HG03064 (cell line): ENCODE results near the gene ATP5PO.

Source experiments
- ATAC-seq: cut with Tn5 transposase; IDR thresholded peaks from one replicate; pipeline ENCODE4 v1.9.1; 2021; ENCODE audit warnings: low read depth; ENCODE audit not compliant: unreplicated experiment

The ATP5PO gene

DNA sequence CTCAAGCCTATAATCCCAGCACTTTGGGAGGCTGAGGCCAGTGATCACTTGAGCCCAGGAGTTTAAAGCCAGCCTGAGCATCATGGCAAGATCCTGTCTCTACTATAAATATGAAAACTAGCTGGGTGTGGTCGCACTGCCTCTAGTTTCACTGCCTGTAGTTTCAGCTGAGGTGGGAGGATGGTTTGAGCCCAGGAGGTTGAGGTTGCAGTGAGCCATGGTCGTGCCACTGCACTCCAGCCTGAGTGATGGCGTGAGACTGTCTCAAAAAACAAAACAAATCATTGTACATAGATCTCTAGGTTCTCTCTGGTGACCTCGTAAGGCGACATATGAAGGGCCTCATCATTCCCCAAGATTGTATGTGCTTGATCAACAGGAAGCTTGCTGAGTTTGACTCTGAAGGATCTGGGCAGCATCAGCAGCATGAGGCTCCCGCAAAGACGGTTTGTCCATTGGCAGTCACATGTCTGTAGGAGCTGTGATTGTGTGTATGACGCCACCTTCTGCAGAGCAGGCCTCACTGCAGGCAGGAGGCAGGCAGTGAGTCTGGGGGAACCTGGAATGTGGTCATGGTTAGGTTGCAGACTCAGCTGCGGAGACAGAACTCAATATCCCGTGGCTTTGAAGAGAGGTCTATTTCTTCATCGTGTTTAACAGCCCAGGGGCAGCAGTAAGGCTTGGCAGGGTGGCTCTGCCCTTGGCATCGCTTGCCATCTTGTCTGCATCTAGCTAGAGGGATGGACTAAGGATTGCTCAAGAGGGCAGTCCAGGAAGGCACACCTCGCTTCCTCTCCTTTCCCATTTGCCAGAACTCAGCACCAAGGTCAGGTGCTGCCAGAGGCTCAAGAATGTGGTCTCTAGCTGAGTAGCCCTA is 14.0 kb downstream of the ATP5PO start:
- ATAC-seq, result no peak

DNA sequence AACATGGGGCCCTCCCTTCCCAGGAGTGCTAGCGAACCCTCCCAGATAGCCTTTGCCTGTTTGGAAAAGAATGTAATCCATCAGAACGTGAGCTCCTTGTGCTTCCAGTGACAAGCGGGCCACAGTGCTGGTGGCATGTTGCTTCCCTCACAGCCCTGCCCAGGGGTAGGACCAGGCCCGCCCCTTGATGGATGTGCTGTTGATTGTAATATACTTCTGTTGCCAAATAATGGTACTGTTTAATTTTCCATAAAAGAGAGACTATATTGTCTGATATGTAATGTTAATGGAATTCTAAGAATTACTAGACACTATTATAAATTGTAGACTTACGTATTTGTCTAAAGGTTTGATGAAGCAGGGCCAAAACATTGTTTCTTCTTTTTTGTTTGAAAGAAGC is 16.4 kb downstream of the ATP5PO start:
- no peak for ATAC-seq

- ATAC-seq, result no peak
Observed at GRCh38 chr21:33898586-33898985, 17.0 kb downstream of the ATP5PO start.

DNA sequence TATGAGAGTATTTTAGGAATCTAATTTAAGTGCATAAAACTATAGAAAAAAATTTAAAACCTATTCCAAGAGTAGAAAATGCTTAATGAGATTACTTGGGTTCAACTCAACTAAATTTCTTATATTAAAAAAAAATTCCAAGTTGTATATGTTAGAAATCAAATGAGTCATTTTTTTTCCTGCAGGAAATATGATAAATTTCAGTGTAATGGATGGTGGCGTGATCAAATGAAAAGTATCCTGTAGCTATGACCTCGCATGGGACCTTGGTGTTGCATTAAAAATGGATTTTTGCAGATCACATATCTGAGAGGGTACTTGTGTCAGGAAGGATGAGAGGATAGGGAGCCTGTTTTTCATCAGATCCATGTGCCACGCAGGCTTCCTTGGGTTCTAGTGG is 17.9 kb downstream of the ATP5PO start:
- ATAC-seq, result no peak

DNA sequence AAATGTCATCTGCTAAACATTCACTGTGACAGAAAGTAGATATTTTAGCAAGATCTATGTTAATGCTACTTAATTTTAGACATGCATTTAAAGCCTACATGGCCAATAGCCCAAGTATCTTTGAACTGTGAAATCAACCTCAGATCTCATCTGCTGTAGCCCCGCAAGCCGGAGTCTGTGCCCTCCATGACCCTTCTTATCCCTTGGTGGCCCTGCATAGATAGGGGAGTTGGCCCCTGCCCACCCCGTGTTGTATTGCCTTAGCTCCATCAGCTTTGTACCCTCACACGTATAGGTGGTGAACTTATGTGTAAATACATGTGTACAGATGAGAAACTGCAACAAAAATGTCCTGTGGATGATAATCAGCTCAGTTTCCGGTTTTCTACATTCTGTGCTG is 18.5 kb downstream of the ATP5PO start:
- ATAC-seq, result no peak

GRCh38 chr21:33896691-33897090 is 18.9 kb downstream of the ATP5PO start:
- ATAC-seq, result no peak

DNA sequence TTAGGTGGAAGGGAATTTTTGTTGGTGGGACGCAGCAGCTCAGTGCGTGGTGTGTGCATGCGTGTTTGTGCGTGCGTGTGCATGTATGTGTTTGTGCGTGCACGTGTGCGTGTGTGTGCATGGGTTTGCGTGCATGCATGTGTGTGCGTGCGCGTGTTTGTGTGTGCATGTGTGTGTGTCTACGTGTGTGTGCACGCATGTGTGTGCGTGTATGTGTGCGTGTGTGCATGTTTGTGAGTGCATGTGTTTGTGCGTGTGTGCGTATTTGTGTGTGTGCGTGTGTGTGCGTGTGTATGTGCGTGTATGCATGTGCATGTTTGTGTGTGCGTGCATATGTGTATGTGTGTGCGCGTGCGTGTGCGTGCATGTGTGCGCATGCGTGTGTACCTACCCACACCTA is 20.2 kb downstream of the ATP5PO start:
- ATAC-seq, result no peak

DNA sequence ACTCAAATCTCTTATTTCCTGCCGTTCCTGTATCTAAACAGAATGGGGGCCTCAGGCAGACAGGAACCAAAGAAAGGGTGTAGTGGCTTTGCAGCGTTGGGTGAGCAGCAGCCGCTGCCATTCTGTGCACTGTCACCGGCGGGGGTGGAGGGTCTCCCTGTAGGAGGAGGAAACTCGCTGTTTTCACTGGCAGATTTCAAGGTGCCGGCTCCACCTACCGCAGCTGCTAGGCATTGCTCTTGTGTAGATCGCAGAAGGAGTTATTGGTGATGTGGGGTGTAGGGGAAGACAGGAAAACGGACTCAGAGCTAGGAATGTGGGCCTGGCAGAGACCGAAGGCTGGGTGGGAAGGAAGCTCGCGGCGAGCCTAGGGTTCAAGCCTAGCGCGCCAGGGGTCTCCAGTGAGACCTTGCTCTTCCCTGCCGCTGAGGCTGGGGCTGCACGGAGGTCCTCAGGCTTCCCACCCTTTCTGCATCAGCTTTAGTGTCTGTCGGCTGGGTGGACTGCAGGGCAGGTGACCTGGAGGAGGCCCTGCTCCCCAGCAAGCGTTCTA is 20.8 kb downstream of the ATP5PO start:
- ATAC-seq, result no peak

DNA sequence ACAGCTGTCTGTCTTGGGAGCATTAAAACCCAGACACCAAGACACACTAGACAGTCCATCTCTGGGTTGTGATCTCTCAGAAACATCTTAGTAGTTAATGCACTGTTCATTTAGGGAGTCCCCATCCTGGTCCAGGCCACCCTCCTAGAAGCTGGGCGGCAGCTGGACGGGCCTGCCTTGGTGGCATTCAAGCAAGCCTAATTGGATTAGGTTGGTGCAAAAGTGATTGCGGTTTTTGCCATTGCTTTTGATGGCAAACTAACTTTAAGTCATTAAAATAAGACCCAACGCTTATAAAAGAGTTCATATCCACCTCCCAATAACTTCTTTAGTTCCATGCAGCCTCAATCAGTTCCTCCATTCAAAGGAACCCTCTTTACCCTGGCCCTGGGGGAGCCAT is 21.7 kb downstream of the ATP5PO start:
- no peak for ATAC-seq

DNA sequence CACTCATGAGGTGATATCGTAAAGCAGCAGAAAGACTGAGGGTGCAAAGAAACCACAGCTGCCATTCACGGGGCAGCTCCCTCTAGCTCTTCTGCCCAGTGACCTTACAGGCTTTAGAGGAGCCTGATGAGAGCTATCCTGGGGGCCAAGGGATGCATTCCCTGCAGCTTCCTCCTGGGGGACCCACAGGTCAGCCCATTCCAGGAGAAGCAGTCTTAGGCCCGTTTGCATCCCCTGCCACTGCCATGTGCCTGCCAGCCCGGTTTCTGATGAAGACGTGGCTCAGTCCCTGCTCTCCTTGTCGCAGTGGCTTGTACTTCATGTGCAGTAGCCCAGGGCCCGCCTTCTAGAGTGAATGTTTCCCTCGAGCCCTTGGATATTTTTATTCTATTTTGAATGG is 22.8 kb downstream of the ATP5PO start:
- ATAC-seq, result no peak

GRCh38 chr21:33890187-33890586 is 25.4 kb downstream of the ATP5PO start:
- ATAC-seq, result no peak

DNA sequence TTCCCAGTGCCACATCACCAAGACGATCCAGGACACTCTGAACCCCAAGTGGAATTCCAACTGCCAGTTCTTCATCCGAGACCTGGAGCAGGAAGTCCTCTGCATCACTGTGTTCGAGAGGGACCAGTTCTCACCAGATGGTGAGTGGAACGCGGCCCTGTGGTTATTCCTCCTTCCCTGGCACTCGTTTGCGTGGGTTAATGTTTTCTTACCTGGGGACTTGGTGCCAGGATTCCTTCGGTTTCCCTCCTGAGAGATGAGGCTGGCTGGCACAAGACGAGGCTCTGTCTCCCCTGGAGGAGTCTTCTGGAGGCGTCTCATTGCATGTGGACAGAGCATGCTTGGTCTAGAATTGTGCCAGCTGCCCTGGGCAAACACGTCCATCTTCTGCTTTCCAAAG is 29.3 kb downstream of the ATP5PO start:
- no peak for ATAC-seq

DNA sequence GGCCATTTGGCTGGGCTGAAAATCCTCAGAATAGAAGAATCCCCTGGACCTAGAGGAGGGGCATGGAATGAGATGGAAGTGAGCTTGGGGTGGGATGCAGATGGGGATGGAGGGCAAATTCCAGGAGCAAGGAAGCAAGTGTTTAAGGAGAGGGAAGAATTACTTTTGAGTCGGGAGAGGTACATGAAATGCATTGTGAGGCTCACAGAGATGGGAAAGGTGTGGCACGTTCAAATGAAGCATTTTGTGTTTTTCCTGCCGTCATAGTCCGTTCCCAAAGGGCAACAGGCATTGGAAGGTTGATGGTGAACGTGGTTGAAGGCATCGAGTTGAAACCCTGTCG is 30.5 kb downstream of the ATP5PO start:
- no peak for ATAC-seq

GRCh38 chr21:33884376-33885171 is 31.0 kb downstream of the ATP5PO start:
- no peak for ATAC-seq

DNA sequence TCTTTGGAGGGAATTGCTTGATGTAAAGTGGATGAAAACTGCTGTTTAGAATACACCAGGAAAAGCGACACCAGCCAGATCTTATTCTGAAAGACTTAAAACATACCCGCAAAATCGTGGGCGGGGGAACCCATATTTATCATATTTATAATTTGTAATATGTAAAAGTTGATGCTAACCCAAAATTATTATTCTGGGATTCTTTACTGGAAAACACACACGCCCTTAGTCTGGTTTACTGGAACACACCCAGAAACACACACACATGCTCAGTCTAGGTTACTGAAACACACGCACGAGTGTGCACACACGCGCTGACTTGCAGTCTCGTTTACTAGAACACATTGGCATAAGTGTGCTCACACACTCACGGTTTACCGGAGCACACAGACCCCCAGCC is 32.5 kb downstream of the ATP5PO start:
- ATAC-seq, result no peak

- no peak for ATAC-seq
Observed at GRCh38 chr21:33881689-33882440, 33.7 kb downstream of the ATP5PO start.

DNA sequence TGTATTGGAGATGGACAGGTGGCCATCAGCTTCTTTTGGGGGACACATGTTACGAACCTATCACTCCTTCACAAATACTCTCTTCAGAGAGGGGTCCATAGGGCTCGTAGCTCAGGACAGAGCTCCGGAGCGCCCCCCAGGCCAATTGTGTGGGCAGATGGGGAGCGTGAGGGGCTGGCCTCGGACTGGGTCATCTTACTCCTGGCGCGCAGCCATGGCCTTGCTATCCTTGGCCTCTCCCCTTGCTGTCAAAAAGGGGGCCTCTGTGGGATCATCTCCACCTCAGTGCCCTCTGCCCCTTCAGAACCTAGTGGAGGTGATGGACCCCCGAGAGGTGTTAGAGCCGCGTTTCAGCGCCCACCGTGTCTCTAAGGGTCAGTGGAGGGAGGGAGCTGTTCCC is 35.0 kb downstream of the ATP5PO start:
- ATAC-seq, result no peak

DNA sequence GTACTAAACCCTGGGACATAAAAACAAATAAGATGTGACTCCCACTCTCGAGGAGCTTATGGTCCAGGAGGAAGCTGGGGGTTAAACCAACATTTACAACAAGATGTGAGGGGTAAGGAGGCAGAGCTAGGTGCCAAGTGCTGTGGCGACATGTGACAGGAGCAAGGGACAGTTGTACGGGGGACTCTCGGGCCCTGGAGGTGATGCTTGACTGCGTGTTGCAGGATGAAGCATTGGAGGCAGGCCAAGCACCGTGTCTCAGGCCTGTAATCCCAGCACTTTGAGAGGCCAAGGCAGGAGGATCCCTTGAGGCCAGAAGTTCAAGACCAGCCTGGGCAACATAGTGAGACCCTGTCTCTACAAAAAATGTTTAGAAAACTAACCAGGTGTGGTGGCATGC is 36.8 kb downstream of the ATP5PO start:
- ATAC-seq, result no peak

GRCh38 chr21:33875026-33875695 is 40.4 kb downstream of the ATP5PO start:
- no peak for ATAC-seq

- ATAC-seq, result no peak
Observed at GRCh38 chr21:33874161-33874560, 41.4 kb downstream of the ATP5PO start.
